Ramos (cell line): ENCODE measurements around the gene TCF21.
"Not testable (repeated sequence)": the region's sequence is repeated elsewhere in the genome, so short reads cannot be mapped to it uniquely, and the experiment has no call there.

Experiments used
- in situ Hi-C: fragments of 300-500 bp; cut with MboI; formaldehyde crosslinking; loops from one replicate; pipeline ENCODE4 v1.14.3; 2022; ENCODE audit warnings: low sequenced_read_pairs; ENCODE audit not compliant: unreplicated experiment

Gene TCF21

DNA sequence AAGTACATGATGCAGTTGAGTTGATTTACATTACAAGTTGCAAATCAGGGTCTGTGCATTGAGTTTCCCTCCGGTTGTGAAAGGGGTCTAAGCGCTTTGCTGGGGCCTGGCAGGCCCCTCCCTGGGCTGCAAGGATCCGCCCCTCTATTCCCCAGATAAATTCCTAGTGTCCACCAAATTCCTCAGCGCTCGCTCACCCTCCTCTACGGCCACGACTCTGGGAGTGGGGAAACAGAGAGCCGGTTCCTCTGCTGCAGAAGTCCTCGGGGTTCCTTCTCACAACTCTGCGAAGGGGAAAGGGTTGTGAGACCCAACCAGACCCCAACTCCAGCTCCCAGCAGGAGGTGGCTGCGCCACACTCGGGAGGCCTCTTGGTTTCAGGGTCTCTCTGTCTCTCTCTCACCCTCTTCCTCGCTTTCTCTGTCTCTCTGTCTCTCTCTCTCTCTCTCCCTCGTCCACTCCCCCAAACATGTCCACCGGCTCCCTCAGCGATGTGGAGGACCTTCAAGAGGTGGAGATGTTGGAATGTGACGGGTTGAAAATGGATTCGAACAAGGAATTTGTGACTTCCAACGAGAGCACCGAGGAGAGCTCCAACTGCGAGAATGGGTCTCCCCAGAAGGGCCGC lies at the start of gene TCF21:
Gene TCF21, plus strand, starts transcription at position 185 of the 628 bp plus-strand sequence. Its CDS starts 285 bp downstream, at position 470.
- in situ Hi-C loops, result no loop called here

DNA sequence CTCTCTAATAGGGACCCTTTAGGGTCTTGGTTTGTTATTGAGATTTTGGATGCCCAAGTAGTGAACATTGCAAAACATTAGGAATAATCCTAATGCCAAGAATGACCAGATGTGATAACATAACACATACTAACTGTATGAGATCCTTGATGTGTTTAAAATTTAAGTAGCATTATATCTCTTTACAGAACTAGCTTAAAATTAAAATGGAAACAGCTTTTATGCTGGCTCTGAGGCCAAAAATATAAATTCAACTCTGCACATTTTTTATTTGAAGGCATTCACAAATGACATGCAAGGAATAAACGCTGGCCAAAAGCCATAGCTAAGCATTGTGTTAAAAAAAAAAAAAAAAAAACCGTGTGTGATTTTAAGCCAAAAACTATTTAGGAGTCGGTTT lies 47.7 kb upstream of the TCF21 start:
- in situ Hi-C loops, result no loop called here

DNA sequence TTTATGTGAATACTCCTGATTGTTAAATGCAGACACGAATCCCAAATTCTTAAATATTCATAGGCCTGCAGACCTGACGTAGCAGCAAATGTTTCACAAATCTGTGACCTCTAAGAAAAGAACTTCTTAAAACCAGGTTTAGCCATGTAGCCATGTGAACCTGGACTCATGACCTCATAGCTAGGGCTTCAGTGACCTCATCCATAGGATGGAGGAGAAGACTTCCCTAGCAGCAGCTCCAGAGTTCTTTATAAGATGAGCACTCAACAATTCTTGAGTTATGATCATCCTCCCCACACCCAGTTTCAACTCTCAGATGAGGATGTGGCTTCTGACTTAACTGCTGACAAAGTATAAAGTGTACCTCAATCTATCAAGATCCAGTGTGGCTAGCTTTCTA lies 45.8 kb upstream of the TCF21 start:
- in situ Hi-C loops, result no loop called here

DNA sequence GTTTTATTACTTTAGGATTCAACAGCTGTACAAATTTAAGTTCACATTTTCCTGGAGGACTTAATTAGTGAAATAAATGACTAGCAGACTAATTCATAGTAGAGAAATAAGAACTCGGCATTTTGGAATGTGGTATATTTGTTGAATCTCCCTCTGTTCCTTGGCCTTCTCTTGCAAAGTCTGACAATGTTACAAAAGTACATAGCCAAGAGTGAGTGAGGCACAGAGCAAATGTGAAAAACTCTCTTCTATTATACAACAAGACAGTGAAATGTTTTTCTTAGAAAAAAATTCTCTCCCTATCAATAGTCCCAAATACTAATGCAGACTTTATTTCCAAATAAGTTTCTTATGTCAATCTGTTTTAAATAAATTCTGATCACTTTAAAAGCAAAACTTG lies 44.2 kb upstream of the TCF21 start:
- in situ Hi-C loops, result no loop called here

DNA sequence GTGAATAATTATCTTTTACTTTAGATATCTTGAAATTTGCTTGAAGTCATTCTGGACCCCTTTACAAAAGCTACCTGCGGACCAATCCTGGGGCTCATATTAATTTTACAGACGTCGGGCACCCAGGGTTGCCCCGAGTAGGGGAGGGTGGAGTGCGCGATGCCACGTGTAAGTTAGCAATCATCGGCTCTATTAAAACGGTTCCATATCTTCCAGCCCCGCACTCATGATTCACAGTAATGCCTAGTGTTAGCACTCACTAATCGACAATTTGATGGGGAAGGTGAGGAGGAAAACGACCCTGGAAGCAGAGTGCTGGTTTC lies 34.9 kb upstream of the TCF21 start:
- in situ Hi-C loops, result no loop called here

DNA sequence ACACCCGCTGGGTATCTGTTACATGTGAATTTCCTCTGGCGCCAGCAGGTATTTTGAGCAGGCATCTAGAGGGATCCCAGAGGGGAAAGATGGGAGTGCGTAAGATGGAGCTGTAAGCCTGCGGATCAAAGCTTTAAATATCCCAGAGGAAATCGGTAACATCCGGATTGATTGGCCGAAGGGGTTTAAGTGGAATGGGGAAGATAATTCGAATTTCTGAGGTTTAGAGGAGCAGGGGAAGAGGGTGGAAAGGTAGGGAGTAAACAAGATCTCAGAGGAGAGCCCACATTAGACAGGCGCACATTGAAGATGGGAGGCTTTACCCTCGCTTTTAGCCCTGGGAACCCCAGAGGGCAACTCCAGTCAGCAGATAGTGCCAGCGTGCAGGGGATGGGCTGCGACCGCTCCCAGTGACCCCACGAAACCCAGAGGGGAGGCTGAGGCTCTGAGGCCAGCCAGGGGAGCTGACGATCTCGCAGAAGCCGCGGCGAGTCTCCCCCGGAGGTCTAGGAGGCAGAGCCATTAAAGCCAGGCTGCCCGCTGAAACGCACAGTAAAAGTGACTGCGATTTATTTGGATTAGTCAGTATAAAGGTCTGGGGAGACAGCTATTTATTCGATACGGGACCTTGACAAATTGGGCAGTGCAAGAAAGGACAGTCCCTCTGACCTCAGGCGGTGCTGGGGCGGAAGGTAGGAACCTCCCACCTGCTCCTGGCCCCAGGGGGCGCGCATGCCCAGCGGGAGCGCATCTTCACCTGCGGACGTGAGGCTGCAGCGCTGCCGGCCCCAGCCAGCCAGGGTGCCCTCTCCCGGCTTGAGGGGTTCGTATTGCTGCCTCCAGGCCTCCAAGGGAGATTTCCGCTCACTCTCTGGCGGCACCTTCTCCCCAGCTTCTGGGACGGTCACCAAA lies 34.3 kb upstream of the TCF21 start:
- in situ Hi-C loops, result no loop called here

DNA sequence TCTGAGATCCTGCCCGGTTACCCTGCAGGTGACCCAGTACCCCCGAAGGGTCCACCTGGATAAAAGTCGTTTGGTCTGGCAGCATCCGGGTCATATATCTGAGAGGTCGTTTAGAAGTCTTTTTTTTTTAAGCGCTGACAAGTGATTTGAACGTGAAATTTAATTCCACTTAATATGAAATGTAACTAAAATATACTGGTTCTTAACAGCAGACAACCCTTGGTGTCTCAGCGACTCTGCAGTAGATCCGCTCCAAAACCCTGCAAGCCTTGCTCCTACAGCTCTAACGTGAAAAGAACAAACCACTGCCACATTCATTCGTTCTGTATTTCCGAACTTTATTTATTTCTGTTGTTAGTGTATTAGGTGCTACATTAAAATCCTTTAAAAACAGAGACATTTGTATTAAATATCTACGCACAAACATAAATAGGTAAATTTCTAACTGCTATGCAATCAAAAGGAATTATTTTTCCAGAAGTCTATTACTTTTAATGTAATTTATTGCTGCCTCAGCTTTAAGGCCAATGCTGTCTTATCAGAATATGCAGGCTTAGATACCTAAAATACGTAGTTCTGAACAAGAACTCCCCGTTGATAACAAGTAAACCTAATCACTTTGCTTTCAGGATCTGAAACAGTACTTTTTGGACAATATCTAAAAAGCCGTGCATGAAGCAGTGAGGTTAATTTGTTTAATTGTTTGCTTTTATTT lies 33.5 kb upstream of the TCF21 start:
- in situ Hi-C loops, result no loop called here

DNA sequence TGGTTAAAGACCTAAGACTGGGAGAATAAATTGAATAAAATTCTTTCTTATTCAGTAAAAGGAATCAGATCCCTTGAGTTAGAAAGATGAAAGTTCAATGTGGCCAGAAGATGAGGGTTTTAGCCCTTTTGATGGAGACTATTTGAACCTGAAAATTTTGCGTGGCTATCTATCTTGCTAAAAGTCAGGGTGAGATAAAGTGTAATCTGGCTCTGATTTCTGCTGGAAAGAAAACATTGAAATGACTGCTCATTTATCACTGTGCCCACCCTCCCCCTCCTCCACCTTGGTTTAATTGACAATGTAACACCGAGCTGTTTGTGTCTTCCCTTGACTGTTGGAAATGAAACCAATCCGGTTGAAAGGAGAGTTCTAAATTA lies 32.9 kb upstream of the TCF21 start:
- in situ Hi-C loops, result no loop called here

DNA sequence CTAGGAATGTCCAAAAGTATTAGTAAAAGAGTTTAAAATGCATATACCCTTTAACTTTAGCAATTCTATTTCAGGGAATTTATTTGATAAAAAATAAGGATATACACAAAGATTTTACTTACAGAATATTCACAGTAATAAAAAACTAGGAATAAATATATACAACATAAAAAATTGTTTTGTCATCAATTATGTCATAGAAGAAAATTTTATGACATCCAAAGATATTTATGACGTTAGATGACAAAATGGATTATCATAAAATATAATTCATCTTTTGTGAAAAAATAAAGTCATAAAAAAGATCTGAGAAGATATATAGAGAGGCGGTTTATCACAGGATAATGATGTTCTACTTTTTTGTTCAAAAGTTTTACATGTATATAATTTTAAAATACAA lies 32.0 kb upstream of the TCF21 start:
- in situ Hi-C loops, result no loop called here

DNA sequence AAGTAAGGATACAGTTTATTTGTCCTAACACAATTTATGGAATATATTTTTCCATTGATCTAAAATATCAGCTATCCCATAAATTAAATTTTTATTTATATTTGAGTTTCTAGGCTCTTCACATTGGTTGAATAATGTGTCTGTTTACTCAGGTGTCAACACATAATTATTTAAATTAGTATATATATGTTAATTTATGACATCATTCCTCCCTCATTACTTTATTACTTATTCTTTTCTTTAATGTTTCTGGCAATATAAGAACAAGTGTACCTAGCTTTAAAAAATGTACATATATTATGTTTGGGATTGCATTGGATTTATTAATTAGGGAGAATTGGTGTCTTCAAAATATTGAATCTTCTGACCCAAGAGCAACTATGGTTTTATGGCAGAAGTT lies 31.2 kb upstream of the TCF21 start:
- in situ Hi-C loops, result no loop called here

DNA sequence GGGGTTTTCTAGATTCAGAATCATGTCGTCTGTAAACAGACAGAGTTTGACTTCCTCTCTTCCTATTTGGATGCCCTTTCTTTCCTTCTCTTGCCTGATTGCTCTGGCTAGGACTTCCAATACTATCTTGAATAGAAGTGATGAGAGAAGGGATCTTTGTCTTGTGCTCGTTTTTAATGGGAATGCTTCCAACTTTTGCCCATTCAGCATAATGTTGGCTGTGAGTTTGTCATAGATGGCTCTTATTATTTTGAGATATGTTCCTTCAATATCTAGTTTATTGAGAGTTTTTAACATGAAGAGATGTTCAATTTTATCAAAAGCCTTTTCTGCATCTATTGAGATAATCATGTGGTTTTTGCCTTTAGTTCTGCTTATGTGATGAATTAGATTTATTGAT lies 27.6 kb upstream of the TCF21 start:
- in situ Hi-C loops, result not testable (repeated sequence)

DNA sequence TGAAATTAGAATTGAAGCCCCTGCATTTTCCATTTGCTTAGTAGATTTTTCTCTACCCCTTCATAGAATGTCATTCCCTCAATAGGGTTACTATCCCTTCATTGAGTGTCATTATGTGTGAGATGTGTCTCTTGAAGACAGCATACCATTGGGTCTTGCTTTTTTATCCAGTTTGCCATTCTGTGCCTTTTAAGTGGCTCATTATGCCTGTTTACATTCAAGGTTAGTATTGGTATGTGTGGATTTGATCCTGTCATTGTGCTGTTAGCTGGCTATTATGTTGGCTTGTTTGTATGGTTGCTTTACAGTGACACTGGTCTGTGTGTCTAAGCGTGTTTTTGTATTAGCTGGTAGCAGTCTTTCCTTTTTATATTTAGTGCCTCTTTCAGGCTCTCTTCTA lies 25.7 kb upstream of the TCF21 start:
- in situ Hi-C loops, result no loop called here

DNA sequence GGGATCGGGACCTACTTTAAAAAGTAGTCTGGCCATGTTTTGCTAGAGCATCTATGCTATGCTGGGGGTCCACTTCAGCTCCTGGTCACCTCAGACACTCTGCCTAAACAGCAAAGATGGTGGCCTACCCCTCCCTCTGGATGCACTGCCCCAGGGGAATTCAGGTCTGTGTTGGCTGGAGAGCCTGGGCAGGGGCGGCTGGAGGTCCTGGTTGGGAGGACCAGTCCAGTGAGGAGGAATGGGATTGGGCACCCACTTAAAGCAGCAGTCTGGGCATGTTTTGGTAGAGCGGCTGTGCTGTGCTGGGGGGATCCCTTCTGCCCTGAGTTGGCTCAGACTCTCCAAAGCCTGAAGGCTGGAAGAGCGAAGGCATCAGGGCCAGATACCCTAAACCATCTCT lies 23.2 kb upstream of the TCF21 start:
- in situ Hi-C loops, result no loop called here

DNA sequence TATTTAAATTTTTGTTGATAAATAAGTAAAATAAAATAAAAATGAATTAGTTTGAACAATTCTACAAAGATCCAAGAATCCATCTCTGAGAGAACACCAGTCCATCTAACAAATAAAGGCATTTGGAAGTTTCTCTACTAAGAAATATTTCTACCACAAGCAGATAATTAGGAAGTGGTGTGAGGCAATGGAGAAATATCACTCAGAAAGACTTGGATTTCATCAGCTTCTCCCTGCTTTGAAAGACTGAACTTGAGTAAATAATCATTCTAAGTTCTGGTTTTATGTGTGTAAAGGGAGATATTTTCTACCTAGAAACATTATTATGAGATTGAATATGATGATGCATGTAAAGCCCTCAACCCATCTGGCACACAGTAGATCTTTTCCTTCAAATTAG lies 17.8 kb upstream of the TCF21 start:
- in situ Hi-C loops, result no loop called here

DNA sequence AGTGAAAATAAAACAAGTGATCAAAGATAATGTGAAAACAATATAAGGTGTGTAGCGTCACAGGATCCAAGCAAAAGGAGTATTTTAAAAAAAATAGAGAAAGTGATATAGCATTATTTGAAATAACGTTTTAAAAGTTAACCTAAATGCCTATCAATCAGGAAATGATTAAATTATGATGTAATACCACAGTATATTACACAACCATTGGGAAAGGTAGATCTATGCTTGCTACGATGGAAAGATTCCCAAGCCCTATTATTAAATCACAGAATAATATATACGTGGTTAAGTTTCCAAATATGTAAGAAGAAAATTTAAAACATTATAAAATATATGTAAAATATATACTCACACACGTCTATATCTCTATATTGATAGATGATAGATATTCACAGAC lies 15.4 kb upstream of the TCF21 start:
- in situ Hi-C loops, result no loop called here

DNA sequence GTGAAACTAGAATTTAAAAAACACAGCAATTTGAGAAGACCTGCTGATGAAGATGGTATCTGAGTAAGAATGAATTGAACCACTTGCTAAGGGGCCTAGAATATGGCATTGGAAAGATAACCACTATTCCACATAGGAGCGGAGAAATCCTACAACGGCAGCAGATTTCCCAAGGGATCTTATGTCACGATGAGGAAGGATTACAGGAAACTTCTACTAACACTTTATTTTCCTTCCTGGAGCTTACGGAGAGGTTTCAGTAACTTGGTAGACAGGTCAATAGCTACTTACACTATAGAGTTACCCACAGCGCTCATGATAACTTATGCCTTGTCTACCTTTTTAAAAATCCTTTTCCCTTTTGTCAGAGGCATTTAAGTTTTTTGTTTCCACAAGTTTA lies 11.8 kb upstream of the TCF21 start:
- in situ Hi-C loops, result no loop called here

DNA sequence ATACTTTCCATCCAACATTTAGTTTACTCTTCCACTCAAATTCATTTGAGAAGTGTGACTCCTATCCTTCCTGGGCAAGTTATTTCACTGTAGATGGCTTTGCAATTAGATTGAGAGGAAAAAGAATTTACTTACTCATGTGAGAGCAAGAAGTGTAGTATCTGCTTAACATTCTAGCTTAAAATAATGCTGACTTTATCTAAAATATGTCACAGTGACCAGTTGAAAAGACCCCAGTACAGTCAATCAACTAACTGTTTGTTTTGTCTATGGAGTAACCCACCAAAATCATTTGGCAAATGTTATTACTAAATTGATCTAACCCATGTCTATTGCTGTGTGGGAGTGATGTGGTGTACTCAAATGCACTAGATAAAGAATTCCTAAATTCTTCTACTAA lies 8.9 kb upstream of the TCF21 start:
- in situ Hi-C loops, result no loop called here

DNA sequence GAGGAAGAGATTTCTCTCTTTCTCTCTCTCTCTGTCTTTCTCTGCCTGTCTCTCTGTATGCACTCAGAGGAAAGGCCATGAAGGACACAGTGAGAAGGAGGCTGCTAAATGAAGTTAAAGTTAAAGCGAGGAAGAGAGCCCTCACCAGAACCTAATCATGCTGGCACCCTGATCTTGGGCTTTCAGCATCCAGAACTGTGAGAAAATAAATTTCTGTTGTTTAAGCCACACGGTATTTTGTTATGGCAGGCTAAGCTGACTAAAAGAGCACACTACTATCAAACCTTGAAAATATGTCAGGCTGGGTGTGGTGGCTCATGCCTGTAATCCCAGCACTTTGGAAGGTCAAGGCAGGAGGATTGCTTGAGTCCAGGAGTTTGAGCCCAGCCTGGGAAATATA lies 8.0 kb upstream of the TCF21 start:
- in situ Hi-C loops, result no loop called here

DNA sequence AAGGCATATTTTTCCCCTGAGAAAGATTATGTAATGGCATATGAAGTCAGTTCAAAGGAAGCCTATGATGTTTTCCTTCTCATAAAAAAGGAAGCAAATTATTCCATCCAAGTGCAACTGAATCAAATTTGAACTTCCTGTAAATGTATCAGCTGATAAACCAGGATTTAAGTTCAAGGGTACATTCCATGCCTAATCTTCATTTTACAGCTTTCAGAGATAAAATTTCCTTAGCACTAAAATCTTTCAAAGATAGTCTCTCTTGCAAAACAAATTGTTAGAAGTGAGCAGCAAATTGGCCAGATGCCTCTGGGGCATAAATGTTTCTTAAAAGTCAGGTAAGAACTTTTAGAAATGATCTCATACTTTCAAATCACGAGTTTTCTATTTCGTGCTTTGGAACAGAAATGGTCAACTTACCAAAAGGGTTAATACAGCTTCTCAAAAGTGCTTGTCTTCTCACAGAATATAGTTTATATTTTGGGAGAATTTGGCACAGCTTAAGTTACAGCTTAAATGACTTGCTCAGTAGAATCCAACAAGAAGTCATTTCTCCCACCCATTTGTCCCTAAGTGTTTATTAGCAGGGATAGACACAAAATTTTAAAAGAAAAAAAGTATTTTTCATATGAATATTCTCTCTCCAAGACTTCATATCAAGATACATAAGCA lies 2.7 kb upstream of the TCF21 start:
- in situ Hi-C loops, result no loop called here

DNA sequence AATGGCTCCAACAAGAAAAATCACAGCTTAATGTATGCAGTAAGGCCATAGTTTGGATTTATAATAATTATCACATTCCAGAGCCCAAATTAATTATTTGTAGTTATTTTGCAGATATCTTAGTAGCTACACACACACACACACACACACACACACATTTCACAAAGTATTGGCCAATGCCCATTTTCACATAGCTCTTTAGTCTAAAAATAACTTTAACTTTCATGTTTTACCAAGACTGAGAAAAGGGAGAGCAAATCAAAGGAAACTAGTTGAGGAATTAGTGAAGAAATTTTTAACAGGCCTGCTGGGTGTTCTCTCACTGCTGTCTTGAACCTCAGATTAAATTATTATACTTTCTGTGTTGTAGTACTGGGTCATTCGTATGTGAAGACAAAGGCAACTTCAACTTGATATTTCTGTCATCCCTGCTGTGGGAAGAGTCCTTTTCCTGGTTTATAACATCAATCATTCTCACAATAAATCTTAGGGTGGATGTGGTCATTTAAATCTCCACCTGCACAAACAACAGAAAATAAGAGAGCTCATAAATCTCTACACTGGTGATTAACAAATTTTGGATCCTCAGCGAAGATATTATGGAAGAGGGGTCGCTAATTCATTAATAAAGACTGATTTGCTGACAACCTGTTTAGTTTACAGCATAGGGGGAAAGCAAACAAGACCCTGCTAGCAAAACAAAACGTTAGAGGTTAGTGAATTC lies 1.6 kb upstream of the TCF21 start:
- in situ Hi-C loops, result no loop called here
